Measurements from ENCODE around the gene ATRNL1.

The ATRNL1 gene

DNA sequence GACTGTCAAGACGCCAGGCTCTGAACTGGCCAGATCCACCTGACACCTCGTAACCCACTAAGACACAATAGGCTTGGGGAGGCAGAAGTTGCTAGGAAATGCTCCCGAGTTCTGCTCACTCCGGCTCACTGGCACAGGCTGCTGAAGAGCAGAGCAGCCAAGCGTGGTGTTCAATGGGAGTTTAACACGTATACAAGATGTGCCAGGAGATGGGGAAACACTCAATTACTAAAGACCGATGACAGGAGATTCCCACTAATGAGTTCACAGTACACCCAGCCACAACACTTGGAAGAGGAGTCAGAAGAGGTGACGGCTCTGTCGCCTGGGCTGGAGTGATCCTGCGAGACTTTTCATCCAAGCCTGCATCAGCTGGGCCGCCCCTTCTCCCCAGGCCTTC lies 876.4 kb downstream of the ATRNL1 start:
- no peak overlapping the region for H2AFZ ChIP-seq
- no peak overlapping the region for H3K4me2 ChIP-seq (ENCODE audit: low read length)
- no peaks in the 10 kb centered on the region for H3K27me3 ChIP-seq (ENCODE audit: control insufficient read depth, insufficient read depth, low read length)
- no peaks in the 10 kb centered on the region for H3K9me3 ChIP-seq (ENCODE audit: control insufficient read depth, low read length)
- no peak overlapping the region for H3K27ac ChIP-seq
- TF ChIP-seq, protein P1, sequence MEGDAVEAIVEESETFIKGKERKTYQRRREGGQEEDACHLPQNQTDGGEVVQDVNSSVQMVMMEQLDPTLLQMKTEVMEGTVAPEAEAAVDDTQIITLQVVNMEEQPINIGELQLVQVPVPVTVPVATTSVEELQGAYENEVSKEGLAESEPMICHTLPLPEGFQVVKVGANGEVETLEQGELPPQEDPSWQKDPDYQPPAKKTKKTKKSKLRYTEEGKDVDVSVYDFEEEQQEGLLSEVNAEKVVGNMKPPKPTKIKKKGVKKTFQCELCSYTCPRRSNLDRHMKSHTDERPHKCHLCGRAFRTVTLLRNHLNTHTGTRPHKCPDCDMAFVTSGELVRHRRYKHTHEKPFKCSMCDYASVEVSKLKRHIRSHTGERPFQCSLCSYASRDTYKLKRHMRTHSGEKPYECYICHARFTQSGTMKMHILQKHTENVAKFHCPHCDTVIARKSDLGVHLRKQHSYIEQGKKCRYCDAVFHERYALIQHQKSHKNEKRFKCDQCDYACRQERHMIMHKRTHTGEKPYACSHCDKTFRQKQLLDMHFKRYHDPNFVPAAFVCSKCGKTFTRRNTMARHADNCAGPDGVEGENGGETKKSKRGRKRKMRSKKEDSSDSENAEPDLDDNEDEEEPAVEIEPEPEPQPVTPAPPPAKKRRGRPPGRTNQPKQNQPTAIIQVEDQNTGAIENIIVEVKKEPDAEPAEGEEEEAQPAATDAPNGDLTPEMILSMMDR (IDR thresholded peaks at IDR 0.05), result no peak
- no peaks in the 10 kb centered on the region for H3K4me1 ChIP-seq
- no peak overlapping the region for H3K4me3 ChIP-seq (ENCODE audit: low read depth, low read length)
- no peak overlapping the region for H3K9ac ChIP-seq
- no peaks in the 10 kb centered on the region for H3K79me2 ChIP-seq
- no peaks in the 10 kb centered on the region for H3K36me3 ChIP-seq (ENCODE audit: control insufficient read depth, insufficient read depth, low read length)

DNA sequence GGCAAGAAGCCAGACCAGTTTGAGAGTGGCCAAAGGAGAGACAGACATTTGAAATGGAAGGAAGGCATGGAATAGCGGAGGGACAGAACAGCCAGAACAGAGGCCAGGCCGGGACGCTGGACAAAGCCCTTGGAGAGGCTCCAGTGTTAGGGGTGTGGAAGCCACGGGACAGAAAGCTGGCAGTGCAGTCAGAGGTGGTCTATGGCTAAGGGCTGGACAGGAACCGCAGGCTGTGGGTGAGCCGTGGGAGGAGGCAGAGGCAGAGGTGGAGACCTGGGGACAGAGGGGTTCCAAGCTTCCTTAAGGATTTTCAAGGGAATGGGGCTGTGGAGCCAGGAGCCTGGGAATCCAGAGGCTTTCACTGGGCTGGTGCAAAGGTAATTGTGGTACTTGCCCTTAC lies 878.8 kb downstream of the ATRNL1 start:
- Histone ChIP-seq H2AFZ (no peak overlapping the region), H3K36me3 (ENCODE audit: control insufficient read depth, insufficient read depth, low read length) (no peaks in the 10 kb centered on the region), H3K79me2 (no peaks in the 10 kb centered on the region), H3K27ac (no peak overlapping the region), H3K9me3 (ENCODE audit: control insufficient read depth, low read length) (no peaks in the 10 kb centered on the region), H3K4me2 (ENCODE audit: low read length) (no peak overlapping the region), H3K4me1 (no peaks in the 10 kb centered on the region), H3K27me3 (ENCODE audit: control insufficient read depth, insufficient read depth, low read length) (no peaks in the 10 kb centered on the region), H3K4me3 (ENCODE audit: low read depth, low read length) (no peak overlapping the region), H3K9ac (no peak overlapping the region)
- TF ChIP-seq, protein P1 (IDR thresholded peaks at IDR 0.05), result no peak

DNA sequence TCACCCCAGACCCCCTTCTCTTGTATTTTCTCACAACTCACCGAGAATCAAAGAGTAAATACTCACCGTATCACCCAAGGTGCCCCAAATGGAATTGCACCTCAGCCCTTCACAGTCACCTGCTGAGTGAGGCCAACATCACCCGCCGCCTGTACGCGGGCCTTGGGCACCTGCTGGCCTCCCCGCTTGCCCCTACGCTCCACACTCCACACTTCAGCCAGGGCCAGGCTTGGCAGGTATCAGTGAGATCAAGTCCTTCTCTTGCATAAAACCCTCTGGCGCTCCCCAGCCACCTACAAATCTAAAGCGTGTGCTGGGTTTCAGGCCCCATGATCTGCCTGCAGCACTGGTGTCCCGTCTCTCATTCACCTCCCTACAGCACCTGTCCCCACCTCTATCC lies 879.3 kb downstream of the ATRNL1 start:
- Histone ChIP-seq H3K27me3 (ENCODE audit: control insufficient read depth, insufficient read depth, low read length) (no peaks in the 10 kb centered on the region), H3K4me3 (ENCODE audit: low read depth, low read length) (no peak overlapping the region), H3K79me2 (no peaks in the 10 kb centered on the region), H3K9me3 (ENCODE audit: control insufficient read depth, low read length) (no peaks in the 10 kb centered on the region), H3K27ac (no peak overlapping the region), H3K4me1 (no peaks in the 10 kb centered on the region), H3K9ac (no peak overlapping the region), H3K4me2 (ENCODE audit: low read length) (no peak overlapping the region), H2AFZ (no peak overlapping the region), H3K36me3 (ENCODE audit: control insufficient read depth, insufficient read depth, low read length) (no peaks in the 10 kb centered on the region)
- TF ChIP-seq, protein P1 (IDR thresholded peaks at IDR 0.05), result no peak

DNA sequence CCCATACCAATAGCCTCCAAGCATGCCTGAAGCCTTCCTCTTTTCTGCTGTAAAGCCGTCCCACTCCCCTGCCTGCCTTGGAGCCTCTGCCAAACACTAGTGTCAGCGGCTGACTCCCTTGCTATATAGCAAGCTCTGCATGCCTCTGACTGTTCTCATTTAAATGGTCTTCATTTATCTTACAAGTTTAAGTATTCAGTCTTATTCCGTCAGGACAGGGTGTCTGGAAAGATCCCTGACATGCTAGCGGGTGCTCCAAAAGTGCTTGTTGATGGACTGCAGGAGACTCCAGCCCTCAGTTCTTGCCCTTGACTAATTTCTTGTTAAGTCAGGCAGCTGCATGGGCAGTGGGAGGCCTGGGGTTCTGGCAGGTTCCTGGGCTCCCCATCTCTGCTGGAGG lies 881.2 kb downstream of the ATRNL1 start:
- Histone ChIP-seq H3K9me3 (ENCODE audit: control insufficient read depth, low read length) (no peaks in the 10 kb centered on the region), H2AFZ (no peak overlapping the region), H3K4me3 (ENCODE audit: low read depth, low read length) (no peak overlapping the region), H3K36me3 (ENCODE audit: control insufficient read depth, insufficient read depth, low read length) (no peaks in the 10 kb centered on the region), H3K27ac (no peak overlapping the region), H3K27me3 (ENCODE audit: control insufficient read depth, insufficient read depth, low read length) (no peaks in the 10 kb centered on the region), H3K4me1 (no peaks in the 10 kb centered on the region), H3K79me2 (no peaks in the 10 kb centered on the region), H3K9ac (no peak overlapping the region), H3K4me2 (ENCODE audit: low read length) (no peak overlapping the region)
- TF ChIP-seq, protein P1 (IDR thresholded peaks at IDR 0.05), result no peak

DNA sequence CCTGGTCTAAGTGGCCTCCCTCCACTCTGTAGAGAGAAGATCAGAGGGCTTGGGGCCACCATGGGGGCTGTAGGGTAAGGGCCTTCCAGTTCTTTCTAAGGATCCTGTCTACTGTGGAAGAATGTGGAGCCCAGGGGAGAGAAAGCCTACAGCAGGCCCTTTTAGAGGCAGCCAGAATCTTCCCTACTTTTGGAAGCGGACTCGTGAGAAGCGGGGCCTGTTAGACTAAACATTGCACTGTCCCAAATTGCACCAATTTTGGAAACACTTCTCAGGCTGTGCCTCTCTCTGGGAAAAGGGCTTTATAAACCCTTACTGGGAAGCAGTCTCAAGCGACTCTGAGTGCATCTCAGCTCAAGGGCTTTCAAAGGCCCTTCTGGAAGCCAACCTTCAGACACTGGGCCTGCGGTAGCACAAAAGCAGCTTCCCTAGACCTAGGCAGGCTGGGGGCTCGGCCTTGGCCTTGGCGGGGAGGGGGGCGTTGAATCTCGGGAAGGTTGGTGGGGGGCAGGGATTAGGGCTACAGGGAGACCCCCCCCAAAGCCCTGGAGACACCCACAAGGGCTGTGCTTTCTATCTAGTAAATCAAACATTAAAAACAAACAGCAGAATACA lies 881.8 kb downstream of the ATRNL1 start:
- Histone ChIP-seq H2AFZ (no peak overlapping the region), H3K4me3 (ENCODE audit: low read depth, low read length) (no peak overlapping the region), H3K79me2 (no peaks in the 10 kb centered on the region), H3K9me3 (ENCODE audit: control insufficient read depth, low read length) (no peaks in the 10 kb centered on the region), H3K4me2 (ENCODE audit: low read length) (no peak overlapping the region), H3K9ac (no peak overlapping the region), H3K36me3 (ENCODE audit: control insufficient read depth, insufficient read depth, low read length) (no peaks in the 10 kb centered on the region), H3K27ac (no peak overlapping the region), H3K27me3 (ENCODE audit: control insufficient read depth, insufficient read depth, low read length) (no peaks in the 10 kb centered on the region), H3K4me1 (no peaks in the 10 kb centered on the region)
- TF ChIP-seq, protein P1 (IDR thresholded peaks at IDR 0.05), result no peak

Measured in parathyroid adenoma (tissue), 2 donors.